ENCODE results near the gene WDR86.
A peak's percentile ranks its signal among the peaks of the same experiment; 100 is the strongest.

Gene WDR86

GRCh38 chr7:151390598-151391357 lies 19.1 kb downstream of the WDR86 start:
- no peak for DNase-seq (ENCODE audit: low spot score)

DNA sequence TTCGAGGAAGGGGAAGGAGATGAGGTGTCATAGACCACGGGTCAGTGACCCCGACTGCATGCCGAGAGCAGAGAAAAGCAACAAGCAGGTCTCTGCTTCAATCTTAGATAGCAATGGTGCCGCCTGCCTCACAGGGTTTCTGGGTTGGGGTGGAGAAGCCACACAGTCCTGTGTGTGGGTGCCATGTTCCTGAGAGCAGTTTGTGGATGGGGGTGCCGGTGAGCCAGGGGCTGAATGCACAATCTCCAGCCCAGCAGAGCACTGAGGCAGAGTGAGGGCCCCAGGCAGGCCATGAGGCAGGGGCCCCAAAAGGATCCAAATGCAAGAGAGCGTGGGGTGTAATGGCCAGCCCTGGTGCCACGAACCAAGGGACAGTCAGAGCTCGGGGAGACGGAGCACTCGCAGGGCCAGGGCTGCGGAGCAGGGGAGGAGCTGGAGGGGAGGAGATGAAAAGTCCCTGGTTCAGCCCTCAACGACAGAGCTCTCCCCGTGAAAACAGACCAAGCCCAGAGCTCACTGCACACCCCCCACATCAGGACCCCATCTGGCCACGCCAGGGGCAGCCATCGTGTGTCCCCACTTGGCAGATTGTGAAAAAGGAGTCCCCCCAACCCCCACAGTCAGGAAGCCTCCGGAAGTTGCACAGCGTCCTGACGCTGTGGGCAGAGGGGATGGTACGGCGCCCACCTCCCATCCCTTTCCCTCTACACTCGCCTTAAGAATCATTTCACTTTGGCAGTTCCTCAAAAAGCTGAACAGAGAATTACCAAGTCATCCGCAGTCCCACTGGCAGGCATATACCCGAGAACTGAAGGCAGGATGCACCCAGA lies 19.9 kb downstream of the WDR86 start:
- DNase-seq (ENCODE audit: low spot score) = no peak

- no peak for DNase-seq (ENCODE audit: low spot score)
Observed at GRCh38 chr7:151389096-151389767, 20.6 kb downstream of the WDR86 start.

- DNase-seq (ENCODE audit: low spot score) = no peak
Observed at GRCh38 chr7:151388430-151388829, 21.4 kb downstream of the WDR86 start.

- DNase-seq (ENCODE audit: low spot score) = no peak
Observed at GRCh38 chr7:151388007-151388297, 21.9 kb downstream of the WDR86 start.

- DNase-seq (ENCODE audit: low spot score) = no peak
Observed at GRCh38 chr7:151387161-151388006, 22.5 kb downstream of the WDR86 start.

GRCh38 chr7:151386301-151387160 lies 23.3 kb downstream of the WDR86 start:
- DNase-seq (ENCODE audit: low spot score) = peak; percentile 59

DNA sequence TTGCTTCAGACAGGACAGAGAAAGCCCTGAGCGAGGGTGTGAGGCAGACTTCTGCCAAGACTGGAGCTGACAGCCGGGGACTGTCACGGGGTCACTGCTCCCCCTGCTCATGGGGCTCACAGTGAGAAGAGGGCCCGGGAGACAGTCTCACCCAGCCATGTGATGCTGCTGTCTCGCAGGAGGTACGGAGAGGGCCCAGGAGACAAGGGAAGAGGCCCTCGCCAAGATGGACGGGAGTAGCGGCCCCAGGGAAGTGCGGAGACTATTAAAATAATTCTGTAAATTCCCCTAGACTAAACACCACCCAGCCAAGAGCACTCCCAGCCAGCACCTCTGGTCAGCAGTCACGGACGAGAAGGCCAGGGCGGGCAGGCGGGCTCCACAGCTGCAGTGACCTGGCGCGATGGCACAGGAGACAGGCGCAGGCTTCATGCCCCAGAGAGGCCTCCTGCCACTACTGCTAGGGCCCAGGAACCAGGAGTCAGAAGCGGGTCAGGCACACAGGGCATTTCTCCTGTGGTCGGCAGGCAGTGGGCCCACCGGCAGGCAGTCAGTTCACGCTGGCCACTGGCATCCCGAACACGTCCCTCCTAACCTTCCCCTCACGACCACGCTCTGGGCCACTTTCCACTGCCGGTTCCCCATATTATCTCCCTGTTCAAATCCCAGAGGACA lies 24.1 kb downstream of the WDR86 start:
- no peak for DNase-seq (ENCODE audit: low spot score)

DNA sequence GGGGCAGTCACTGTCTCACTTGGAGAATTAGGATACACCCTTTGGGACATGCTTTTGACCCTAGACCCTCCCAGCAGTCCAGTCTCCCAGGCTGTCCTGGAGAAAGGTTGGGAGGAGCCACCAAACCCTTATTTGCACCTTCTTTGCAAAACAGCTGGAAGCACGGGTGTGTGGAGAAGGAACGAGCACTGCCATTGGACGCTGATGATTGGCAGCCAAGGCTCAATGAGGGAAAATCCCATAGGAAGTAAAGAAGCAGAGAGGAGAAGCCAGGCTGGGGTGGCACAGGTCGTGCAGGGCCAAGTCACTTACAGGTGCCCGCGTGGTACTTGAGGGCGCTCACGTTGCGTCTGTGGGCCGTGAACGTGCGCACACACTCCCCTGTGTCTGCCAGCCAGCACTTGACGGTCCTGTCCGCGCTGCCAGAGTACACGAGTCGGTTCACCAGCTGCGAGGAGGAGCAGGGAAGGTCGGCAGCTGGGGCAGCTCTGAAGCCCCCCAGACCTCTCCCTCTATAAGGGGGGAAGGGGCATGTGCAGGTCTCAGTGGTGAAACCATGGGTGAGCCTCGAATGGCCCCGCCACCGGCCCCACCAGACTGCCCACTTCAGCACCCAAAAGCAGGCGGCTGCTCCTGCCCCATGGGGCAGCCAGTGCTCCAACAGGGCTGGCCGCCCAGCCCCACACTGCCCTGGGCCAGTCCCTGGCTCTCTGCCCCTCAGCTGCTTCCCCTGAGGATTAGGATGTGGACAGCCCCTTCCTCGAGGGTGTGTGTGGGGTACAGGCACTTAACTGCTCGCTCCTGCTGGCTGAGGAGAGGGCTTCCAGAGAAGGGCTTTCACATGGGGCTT lies 24.8 kb downstream of the WDR86 start:
- DNase-seq (ENCODE audit: low spot score) = no peak

- no peak for DNase-seq (ENCODE audit: low spot score)
Observed at GRCh38 chr7:151384352-151384697, 25.5 kb downstream of the WDR86 start.

DNA sequence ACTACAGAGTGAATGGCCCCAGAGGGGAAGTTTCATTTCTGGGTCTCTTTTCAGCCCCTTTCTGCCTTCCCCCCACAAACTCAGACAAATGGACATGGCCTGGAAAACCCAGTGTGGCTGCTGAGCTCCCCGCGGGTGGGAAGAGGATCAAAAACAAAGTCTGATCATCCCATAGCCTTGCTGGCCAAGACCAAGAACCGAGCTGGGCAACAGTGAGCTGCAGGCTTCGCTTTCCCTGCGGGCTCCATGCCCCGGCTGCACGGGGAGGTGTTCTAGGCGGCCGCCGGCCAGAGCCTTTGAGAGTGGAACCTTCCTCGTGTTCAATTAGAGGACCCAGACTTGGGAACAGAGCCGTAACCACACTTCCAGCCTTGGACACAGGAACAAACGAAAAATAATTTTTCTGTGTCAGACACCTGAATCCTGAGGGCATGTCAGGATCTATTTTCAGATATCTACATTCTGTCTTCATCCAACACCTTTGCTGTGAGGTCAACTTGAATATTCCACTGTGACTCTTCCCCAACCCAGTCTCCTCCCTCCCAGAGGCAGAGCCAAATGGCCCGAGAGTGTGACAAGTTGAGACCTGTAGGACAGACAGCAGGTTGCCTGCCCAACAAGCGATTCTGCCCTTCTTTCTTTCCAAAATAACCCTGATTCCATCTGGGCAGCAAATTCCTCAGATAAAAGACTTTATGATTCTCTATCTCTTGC lies 26.0 kb downstream of the WDR86 start:
- peak; percentile 73 for DNase-seq (ENCODE audit: low spot score)

DNA sequence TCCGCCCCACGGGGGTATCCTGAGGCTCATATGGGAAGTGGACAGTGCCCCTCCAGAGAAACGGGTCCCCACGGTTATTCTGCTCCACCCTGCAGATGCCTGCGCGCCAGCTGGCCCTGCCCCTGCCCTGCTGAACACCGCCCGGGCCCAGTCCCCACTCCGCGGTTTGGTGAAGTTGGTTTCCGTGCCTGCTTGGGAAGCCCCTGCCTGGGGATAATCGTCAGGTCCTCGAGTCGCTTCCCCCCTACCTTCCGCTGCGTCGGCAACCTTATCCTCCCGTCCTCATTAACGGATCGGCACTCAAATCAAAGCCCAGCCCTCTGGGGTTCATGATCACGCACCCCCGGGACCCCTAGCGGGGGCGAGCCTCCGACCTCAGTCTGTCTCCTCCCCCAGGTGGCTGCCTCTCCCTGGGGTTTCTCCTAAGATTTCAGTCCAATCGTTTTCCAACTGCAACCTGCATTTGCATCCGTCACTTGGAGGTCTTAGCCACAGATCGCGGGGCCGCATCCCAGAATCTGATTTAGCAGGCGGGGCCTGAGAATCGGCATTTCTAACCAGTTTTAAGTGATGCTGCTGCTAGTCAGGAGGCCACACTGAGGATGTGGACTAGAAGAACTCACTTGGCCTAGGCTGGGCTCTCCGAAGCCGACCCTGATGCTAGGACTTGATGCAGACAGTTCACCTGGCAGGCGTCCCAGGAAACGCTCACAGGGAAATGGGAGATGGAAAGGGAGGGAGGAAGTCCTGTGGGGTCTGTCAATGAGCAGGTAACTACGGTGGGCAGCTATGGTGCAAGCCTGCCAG lies 27.6 kb downstream of the WDR86 start:
- DNase-seq (ENCODE audit: low spot score) = no peak

GRCh38 chr7:151381348-151382078 lies 28.3 kb downstream of the WDR86 start:
- DNase-seq (ENCODE audit: low spot score) = no peak

DNA sequence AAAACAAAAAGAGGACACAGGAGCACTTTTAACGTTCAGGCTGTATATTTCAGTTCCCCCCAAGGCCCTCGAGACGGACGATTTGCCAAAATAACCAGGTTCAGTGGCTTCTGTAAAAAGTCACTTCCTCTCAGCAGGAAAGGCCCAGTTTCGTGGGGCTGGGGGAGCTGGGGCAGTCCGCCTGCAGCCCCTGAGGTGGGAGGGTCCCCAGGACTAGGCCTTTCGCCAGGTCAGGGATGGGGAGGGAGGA lies 28.8 kb downstream of the WDR86 start:
- DNase-seq (ENCODE audit: low spot score) = no peak

DNA sequence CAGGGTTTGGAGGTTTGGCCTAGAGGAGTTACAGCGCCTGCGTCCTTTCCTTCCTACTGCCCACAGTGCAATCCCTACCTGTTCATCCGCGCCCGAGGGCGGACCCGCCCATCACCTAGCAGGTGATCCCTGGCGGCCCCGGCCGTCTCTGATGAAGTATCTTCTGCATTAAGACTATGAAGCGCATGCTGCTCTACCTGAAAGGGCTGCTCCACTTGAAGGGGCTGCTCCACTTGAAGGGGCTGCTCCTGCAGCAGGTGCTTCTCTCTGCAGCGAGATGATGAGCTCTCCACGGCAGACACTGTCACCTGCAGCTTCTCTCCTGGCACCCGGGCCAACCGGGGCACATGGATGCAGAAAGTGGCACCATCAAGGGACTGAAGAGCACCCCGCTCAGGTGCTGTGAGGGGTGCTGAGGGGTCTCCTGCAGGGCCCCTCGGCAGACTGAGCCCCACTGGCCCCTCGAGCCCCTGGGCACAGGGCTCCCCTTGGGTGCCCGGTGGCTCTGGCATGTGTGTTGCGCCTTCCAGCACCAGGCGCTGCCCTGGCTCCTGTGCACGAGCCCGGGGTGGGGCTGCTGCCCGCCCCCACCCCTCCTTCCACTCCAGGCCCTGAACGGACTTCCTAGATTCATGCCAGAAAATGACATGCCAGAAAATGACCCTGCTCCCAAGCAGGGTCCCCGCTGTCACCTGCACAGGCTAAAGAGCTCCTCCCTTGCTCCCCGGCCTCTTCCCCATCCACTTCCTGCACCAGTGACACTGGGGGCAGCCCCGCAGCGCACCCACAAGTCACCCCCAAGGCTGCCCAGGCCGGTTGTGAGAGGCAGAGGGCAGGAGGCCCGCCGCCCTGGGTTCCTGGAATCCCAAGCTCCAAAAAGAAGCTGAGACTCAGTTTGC lies 29.4 kb downstream of the WDR86 start:
- no peak for DNase-seq (ENCODE audit: low spot score)

DNA sequence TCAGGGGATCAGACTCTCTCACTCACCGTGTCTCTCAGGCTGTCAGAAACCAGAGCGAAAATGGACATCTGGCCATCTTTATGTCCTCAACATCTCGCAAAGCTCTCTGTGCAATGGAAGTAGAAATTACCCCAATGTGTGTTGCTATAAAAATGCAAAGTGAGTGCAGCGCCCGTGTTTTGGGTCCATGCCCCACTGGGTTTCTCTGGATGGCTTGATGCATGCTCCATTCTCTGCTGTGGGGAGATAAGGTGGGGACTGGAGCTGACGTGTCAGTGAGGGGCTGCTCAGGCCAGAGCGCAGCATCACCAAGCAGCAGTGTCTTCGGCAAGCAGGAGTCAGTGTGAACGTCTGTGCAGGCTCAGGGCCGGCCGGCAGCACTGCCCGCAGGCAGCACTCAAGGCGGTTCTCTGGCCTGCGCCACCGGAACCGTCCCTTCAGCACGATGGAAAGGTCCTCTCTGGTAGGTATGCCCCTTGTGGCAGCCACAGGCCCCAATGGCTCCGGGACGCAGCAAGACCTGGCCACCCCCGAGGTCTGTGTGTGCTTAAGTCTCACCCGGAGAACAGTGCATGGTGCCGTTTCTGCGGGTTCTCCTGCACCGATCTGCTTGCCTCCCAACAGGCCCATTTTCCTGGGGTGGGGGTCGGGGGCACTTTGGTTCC lies 30.2 kb downstream of the WDR86 start:
- no peak for DNase-seq (ENCODE audit: low spot score)

All from cerebellar cortex (tissue), 1 donor.